Measurements from ENCODE around the gene PAFAH1B1. TPM values are rescaled to one million over a fixed set of nuclear protein-coding genes. Genes with fewer than 3 reads are reported as not detected.

Gene PAFAH1B1
- total and polyA plus RNA-seq, 2 experiments from 2014 or later = 69.9 to 71.7 TPM

DNA sequence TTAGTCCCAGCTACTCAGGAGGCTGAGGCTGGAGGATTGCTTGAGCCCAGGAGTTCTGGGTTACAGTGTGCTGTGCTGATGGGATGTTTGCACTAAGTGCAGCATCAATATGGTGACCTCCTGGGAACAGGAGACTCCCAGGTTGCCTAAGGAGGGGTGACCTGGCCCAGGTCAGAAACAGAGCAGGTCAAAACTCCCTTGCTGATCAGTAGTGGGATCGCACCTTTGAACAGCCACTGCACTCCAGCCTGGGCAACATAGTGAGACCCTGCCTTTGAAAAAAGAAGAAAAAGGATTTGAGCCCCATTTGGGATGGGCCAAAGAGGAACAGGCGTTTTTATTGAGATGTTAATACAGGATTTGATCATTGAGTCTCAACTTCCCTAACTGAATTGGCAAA, 87.5 kb downstream of the PAFAH1B1 start:
- H3K4me1 ChIP-seq (ENCODE audit: insufficient read depth) = peaks cover 7% of the 10 kb centered on the region; the same call in 1 of the 2 replicates
- H3K4me3 Mint-ChIP-seq = no peak overlapping the region
- peaks cover 11% of the 10 kb centered on the region; the same call in 2 of the 3 replicates for H3K4me1 Mint-ChIP-seq
- H3K9me2 ChIP-seq (ENCODE audit: insufficient read depth) = no peaks in the 10 kb centered on the region
- peaks cover 4% of the 10 kb centered on the region; the same call in 1 of the 2 replicates for H3K79me2 ChIP-seq (replicated peaks; ENCODE audit: insufficient read depth)
- TF ChIP-seq CTCF (conservative IDR thresholded peaks at IDR 0.05; ENCODE audit: low read depth in 2 of 2) = no peak
- TF ChIP-seq, protein P1, sequence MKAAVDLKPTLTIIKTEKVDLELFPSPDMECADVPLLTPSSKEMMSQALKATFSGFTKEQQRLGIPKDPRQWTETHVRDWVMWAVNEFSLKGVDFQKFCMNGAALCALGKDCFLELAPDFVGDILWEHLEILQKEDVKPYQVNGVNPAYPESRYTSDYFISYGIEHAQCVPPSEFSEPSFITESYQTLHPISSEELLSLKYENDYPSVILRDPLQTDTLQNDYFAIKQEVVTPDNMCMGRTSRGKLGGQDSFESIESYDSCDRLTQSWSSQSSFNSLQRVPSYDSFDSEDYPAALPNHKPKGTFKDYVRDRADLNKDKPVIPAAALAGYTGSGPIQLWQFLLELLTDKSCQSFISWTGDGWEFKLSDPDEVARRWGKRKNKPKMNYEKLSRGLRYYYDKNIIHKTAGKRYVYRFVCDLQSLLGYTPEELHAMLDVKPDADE (IDR thresholded peaks at IDR 0.05) = no peak
- TF ChIP-seq REST (IDR thresholded peaks at IDR 0.05; ENCODE audit: unreplicated experiment) = no peak
- no peak for TF ChIP-seq EZH2 (IDR thresholded peaks at IDR 0.05; ENCODE audit: low read depth, unreplicated experiment)
- peaks cover 8% of the 10 kb centered on the region; the same call in 1 of the 2 replicates for H4K20me1 ChIP-seq (replicated peaks; ENCODE audit: insufficient read depth)
- H3K36me3 Mint-ChIP-seq (ENCODE audit: low read depth) = peaks cover 46% of the 10 kb centered on the region
- peaks cover 4% of the 10 kb centered on the region; the same call in 1 of the 2 replicates for H3F3A ChIP-seq (replicated peaks; ENCODE audit: low read depth)
- no peak for DNase-seq (ENCODE audit: low spot score)
- no peaks in the 10 kb centered on the region for H3K9me3 Mint-ChIP-seq
- H3K27me3 ChIP-seq (ENCODE audit: insufficient read depth) = no peaks in the 10 kb centered on the region
- H3K27ac Mint-ChIP-seq = no peak overlapping the region
- H3K4me2 ChIP-seq = no peak overlapping the region
- no peak overlapping the region for H2AFZ ChIP-seq
- H3K4me3 ChIP-seq = no peak overlapping the region
- peaks cover 2% of the 10 kb centered on the region for H3K27me3 Mint-ChIP-seq (ENCODE audit: insufficient read depth, low read depth, poor library complexity)
- H3K36me3 ChIP-seq (ENCODE audit: insufficient read depth) = peaks cover 24% of the 10 kb centered on the region; the same call in 1 of the 2 replicates
- no peak for ATAC-seq
- no peak overlapping the region for H3K27ac ChIP-seq (ENCODE audit: low read depth)

DNA sequence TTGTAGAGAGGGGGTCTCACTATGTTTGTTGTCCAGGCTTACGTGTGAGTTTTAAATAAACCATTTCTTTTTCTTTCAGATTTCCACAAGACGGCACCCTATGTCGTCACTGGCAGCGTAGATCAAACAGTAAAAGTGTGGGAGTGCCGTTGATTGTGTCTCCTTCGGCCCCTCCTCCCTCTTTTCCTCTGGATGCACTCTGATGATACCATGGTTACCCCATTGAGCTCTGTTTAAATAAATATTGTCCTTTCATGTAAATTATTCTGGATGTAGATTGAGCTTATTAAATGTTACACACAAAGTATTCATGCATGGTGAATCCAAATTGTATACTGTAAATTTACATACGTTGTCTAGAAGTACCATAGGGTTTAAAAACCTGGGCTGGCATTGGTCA, 88.2 kb downstream of the PAFAH1B1 start:
- H3K9me3 Mint-ChIP-seq = no peaks in the 10 kb centered on the region
- no peaks in the 10 kb centered on the region for H3K9me2 ChIP-seq (ENCODE audit: insufficient read depth)
- H3K27ac Mint-ChIP-seq = no peak overlapping the region
- no peak overlapping the region for H3K4me3 Mint-ChIP-seq
- peaks cover 39% of the 10 kb centered on the region for H3K36me3 Mint-ChIP-seq (ENCODE audit: low read depth)
- no peak overlapping the region for H3K4me2 ChIP-seq
- no peaks in the 10 kb centered on the region for H3K27me3 ChIP-seq (ENCODE audit: insufficient read depth)
- peaks cover 4% of the 10 kb centered on the region for H3F3A ChIP-seq (replicated peaks; ENCODE audit: low read depth)
- peaks cover 7% of the 10 kb centered on the region; the same call in 1 of the 2 replicates for H3K4me1 ChIP-seq (ENCODE audit: insufficient read depth)
- no peak for DNase-seq (ENCODE audit: low spot score)
- peaks cover 8% of the 10 kb centered on the region for H4K20me1 ChIP-seq (replicated peaks; ENCODE audit: insufficient read depth)
- peaks cover 3% of the 10 kb centered on the region for H3K27me3 Mint-ChIP-seq (ENCODE audit: insufficient read depth, low read depth, poor library complexity)
- H3K27ac ChIP-seq (ENCODE audit: low read depth) = no peak overlapping the region
- H3K4me3 ChIP-seq = no peak overlapping the region
- H3K36me3 ChIP-seq (ENCODE audit: insufficient read depth) = peaks cover 17% of the 10 kb centered on the region; the same call in 1 of the 2 replicates
- H3K79me2 ChIP-seq (replicated peaks; ENCODE audit: insufficient read depth) = no peaks in the 10 kb centered on the region
- peaks cover 11% of the 10 kb centered on the region; the same call in 2 of the 3 replicates for H3K4me1 Mint-ChIP-seq
- H2AFZ ChIP-seq = no peak overlapping the region
- no peak for ATAC-seq
- TF ChIP-seq, protein P1 (IDR thresholded peaks at IDR 0.05) = no peak
- TF ChIP-seq CTCF (conservative IDR thresholded peaks at IDR 0.05; ENCODE audit: low read depth in 2 of 2) (no peak), ZNF114 (CRISPR knock-in tag; IDR thresholded peaks at IDR 0.05) (no peak), ZNF331 (CRISPR knock-in tag; IDR thresholded peaks at IDR 0.05; ENCODE audit: low read depth) (no peak)

Measured in GM23338 (cell line).